Hepatocyte (in vitro differentiated cells): Measurements from ENCODE around the gene PTGR1.

Source experiments
- CTCF ChIP-seq: fragments of 200-600 bp; sonication (generic); IDR thresholded peaks from 2 replicates; pipeline ENCODE4 v1.5.1; 2016; ENCODE audit warnings: antibody characterized with exemption, mild to moderate bottlenecking; ENCODE audit not compliant: poor library complexity
- EZH2phosphoT487 ChIP-seq: fragments of 200-600 bp; sonication (generic); IDR thresholded peaks from one replicate; pipeline ENCODE4 v1.6.1; 2018; ENCODE audit warnings: antibody characterized with exemption, mild to moderate bottlenecking, low read depth, moderate library complexity; ENCODE audit not compliant: unreplicated experiment, severe bottlenecking

GRCh38 chr9:111649016-111649415 lies 49.6 kb upstream of the PTGR1 start:
- TF ChIP-seq CTCF (no peak), EZH2phosphoT487 (no peak)
